ENCODE measurements around the gene C1QTNF8.

The C1QTNF8 gene

DNA sequence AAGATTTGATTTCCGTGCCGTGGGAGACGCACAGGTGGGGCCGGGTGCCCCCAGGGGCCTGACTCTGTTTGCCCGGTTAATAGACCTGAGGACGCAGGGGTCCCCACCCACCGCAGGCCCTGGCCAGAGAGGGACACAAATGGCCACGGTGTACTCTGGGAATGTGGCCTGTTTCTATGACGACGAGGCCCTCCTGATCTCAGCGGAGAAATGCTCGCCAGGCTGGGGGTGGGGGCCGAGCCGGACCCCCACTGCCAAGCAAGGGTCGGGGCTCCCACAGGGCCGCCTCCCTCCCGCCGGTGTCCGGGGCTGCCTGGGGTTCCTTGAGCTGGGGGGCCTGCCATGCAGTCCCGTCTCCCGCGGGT, 24.5 kb upstream of the C1QTNF8 start:
- no peak for ATAC-seq

DNA sequence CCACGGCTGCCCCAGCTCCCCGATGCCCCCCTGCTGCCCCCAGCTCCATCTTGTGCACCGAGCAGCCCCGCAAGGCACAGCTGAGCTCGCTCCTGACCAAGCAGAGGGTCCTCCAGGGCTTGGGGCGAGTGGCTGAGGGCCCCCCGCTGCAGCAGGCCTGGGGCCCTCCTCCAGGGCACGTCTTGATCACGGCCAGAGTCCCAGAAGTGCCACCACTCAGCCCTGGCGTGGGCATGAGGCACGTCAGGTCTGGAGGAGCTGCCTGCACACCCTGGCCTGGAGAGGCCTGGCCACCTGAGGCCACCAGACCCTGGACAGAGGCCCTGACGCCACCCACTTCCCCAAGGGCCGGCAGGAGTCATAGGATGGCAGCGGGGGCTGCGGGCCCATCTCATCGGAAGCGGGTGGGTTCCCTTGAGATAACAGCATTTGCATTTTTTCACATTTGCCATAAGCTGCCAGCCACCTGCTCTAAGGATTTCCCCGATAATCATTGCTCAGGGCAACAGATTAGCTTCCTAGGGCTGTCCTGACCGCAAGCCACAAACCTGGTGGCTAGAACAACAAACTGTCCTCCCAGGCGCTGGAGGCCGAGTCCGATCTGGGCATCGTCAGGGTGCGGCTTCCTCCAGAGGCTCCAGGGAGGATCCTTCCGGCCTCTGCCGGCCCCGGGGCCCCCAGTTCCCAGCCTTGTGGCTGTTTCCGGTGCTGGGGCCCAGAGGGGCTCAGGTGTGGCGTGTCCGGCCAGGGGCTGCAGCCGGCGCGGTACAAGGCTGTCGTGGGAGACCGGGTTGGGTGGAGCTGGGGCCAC, 23.9 kb upstream of the C1QTNF8 start:
- TF ChIP-seq ZNF8 (CRISPR knock-in tag; IDR thresholded peaks at IDR 0.05), result no peak
- TF ChIP-seq OSR1 (CRISPR knock-in tag; IDR thresholded peaks at IDR 0.05), result no peak
- no peak for TF ChIP-seq GLIS3 (CRISPR knock-in tag; IDR thresholded peaks at IDR 0.05)
- no peak for TF ChIP-seq RARB (CRISPR knock-in tag; IDR thresholded peaks at IDR 0.05)
- TF ChIP-seq TCF4 (CRISPR knock-in tag; IDR thresholded peaks at IDR 0.05; ENCODE audit: borderline replicate concordance), result no peak
- TF ChIP-seq TOX (CRISPR knock-in tag; IDR thresholded peaks at IDR 0.05; ENCODE audit: borderline replicate concordance), result no peak
- no peak for TF ChIP-seq ZNF70 (CRISPR knock-in tag; IDR thresholded peaks at IDR 0.05)
- ATAC-seq, result no peak

More for the DNA sequence above, 24.5 kb upstream of the C1QTNF8 start:
- TF ChIP-seq PPARA (CRISPR knock-in tag; IDR thresholded peaks at IDR 0.05; ENCODE audit: borderline replicate concordance) (no peak), OSR1 (CRISPR knock-in tag; IDR thresholded peaks at IDR 0.05) (no peak), ISL1 (CRISPR knock-in tag; IDR thresholded peaks at IDR 0.05) (no peak), ARNTL (CRISPR knock-in tag; IDR thresholded peaks at IDR 0.05; ENCODE audit: borderline replicate concordance, low read depth) (no peak), ZNF565 (CRISPR knock-in tag; conservative IDR thresholded peaks at IDR 0.05; ENCODE audit: low read depth) (no peak), CSDC2 (CRISPR knock-in tag; IDR thresholded peaks at IDR 0.05) (no peak), ZNF8 (CRISPR knock-in tag; IDR thresholded peaks at IDR 0.05) (no peak), BACH2 (CRISPR knock-in tag; IDR thresholded peaks at IDR 0.05; ENCODE audit: borderline replicate concordance) (no peak), TCF4 (CRISPR knock-in tag; IDR thresholded peaks at IDR 0.05; ENCODE audit: borderline replicate concordance) (no peak)
- TF ChIP-seq, protein P1, sequence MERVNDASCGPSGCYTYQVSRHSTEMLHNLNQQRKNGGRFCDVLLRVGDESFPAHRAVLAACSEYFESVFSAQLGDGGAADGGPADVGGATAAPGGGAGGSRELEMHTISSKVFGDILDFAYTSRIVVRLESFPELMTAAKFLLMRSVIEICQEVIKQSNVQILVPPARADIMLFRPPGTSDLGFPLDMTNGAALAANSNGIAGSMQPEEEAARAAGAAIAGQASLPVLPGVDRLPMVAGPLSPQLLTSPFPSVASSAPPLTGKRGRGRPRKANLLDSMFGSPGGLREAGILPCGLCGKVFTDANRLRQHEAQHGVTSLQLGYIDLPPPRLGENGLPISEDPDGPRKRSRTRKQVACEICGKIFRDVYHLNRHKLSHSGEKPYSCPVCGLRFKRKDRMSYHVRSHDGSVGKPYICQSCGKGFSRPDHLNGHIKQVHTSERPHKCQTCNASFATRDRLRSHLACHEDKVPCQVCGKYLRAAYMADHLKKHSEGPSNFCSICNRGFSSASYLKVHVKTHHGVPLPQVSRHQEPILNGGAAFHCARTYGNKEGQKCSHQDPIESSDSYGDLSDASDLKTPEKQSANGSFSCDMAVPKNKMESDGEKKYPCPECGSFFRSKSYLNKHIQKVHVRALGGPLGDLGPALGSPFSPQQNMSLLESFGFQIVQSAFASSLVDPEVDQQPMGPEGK (CRISPR knock-in tag; IDR thresholded peaks at IDR 0.05; ENCODE audit: borderline replicate concordance), result no peak
- TF ChIP-seq, protein P2, sequence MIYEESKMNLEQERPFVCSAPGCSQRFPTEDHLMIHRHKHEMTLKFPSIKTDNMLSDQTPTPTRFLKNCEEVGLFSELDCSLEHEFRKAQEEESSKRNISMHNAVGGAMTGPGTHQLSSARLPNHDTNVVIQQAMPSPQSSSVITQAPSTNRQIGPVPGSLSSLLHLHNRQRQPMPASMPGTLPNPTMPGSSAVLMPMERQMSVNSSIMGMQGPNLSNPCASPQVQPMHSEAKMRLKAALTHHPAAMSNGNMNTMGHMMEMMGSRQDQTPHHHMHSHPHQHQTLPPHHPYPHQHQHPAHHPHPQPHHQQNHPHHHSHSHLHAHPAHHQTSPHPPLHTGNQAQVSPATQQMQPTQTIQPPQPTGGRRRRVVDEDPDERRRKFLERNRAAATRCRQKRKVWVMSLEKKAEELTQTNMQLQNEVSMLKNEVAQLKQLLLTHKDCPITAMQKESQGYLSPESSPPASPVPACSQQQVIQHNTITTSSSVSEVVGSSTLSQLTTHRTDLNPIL (CRISPR knock-in tag; IDR thresholded peaks at IDR 0.05; ENCODE audit: low read depth), result no peak
- TF ChIP-seq, protein P3, sequence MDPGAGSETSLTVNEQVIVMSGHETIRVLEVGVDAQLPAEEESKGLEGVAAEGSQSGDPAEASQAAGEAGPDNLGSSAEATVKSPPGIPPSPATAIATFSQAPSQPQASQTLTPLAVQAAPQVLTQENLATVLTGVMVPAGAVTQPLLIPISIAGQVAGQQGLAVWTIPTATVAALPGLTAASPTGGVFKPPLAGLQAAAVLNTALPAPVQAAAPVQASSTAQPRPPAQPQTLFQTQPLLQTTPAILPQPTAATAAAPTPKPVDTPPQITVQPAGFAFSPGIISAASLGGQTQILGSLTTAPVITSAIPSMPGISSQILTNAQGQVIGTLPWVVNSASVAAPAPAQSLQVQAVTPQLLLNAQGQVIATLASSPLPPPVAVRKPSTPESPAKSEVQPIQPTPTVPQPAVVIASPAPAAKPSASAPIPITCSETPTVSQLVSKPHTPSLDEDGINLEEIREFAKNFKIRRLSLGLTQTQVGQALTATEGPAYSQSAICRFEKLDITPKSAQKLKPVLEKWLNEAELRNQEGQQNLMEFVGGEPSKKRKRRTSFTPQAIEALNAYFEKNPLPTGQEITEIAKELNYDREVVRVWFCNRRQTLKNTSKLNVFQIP (CRISPR knock-in tag; IDR thresholded peaks at IDR 0.05; ENCODE audit: borderline replicate concordance, low read depth), result no peak

DNA sequence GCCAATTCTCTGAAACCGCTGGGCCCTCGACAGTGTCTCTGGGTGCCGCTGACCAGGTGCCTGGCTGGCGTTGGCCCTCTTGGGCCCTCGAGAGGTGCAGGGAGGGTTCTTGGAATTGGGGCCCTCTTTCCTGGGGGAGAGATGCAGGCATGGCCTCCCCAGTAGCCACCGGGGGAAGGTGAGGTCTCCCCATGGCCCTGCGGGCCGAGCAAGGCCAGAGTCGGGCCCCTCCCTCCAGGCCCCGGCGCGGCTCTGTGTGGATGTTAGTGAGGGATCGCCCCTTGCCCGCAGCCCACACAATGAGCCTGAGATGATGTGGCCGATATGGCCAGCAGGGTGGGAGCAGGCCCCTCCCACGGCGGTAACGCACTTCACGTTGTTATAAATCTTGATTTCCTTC, 23.1 kb upstream of the C1QTNF8 start:
- TF ChIP-seq, protein P3 (CRISPR knock-in tag; IDR thresholded peaks at IDR 0.05; ENCODE audit: borderline replicate concordance, low read depth), result no peak
- TF ChIP-seq, protein P4, sequence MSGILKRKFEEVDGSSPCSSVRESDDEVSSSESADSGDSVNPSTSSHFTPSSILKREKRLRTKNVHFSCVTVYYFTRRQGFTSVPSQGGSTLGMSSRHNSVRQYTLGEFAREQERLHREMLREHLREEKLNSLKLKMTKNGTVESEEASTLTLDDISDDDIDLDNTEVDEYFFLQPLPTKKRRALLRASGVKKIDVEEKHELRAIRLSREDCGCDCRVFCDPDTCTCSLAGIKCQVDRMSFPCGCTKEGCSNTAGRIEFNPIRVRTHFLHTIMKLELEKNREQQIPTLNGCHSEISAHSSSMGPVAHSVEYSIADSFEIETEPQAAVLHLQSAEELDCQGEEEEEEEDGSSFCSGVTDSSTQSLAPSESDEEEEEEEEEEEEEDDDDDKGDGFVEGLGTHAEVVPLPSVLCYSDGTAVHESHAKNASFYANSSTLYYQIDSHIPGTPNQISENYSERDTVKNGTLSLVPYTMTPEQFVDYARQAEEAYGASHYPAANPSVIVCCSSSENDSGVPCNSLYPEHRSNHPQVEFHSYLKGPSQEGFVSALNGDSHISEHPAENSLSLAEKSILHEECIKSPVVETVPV (CRISPR knock-in tag; IDR thresholded peaks at IDR 0.05), result no peak
- TF ChIP-seq ISL1 (CRISPR knock-in tag; IDR thresholded peaks at IDR 0.05), result no peak
- TF ChIP-seq BACH2 (CRISPR knock-in tag; IDR thresholded peaks at IDR 0.05; ENCODE audit: borderline replicate concordance), result no peak
- ATAC-seq, result no peak

DNA sequence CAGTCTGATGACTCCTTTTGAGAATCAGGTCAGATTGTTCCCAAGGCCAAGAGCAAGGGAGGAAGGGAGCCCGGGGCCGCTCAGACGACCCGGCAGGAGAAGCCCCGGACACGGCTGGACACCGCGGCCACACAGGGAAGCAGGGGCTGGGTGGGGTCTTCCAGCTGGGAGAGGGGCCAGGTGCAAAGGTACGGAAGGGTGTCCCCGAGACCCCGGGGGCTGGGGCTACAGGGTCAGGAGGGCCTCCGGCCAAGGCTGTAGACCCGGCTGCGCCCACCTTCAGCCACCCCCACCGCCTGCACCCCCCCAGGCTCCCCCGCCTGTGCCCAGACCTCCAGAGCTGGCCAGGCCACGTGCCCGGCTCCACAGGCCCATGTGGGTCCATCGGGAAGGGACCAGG, 21.9 kb upstream of the C1QTNF8 start:
- no peak for ATAC-seq
- TF ChIP-seq ZNF70 (CRISPR knock-in tag; IDR thresholded peaks at IDR 0.05) (no peak), ZNF565 (CRISPR knock-in tag; conservative IDR thresholded peaks at IDR 0.05; ENCODE audit: low read depth) (no peak), ARNTL (CRISPR knock-in tag; IDR thresholded peaks at IDR 0.05; ENCODE audit: borderline replicate concordance, low read depth) (no peak), ZNF8 (CRISPR knock-in tag; IDR thresholded peaks at IDR 0.05) (no peak), RARB (CRISPR knock-in tag; IDR thresholded peaks at IDR 0.05) (no peak), TCF4 (CRISPR knock-in tag; IDR thresholded peaks at IDR 0.05; ENCODE audit: borderline replicate concordance) (no peak), GLIS3 (CRISPR knock-in tag; IDR thresholded peaks at IDR 0.05) (no peak), OSR1 (CRISPR knock-in tag; IDR thresholded peaks at IDR 0.05) (no peak), ESRRG (CRISPR knock-in tag; IDR thresholded peaks at IDR 0.05) (no peak), BACH2 (CRISPR knock-in tag; IDR thresholded peaks at IDR 0.05; ENCODE audit: borderline replicate concordance) (no peak), CSDC2 (CRISPR knock-in tag; IDR thresholded peaks at IDR 0.05) (no peak)
- TF ChIP-seq, protein P1 (CRISPR knock-in tag; IDR thresholded peaks at IDR 0.05; ENCODE audit: borderline replicate concordance), result no peak
- TF ChIP-seq, protein P4 (CRISPR knock-in tag; IDR thresholded peaks at IDR 0.05), result no peak

Measured in SK-N-SH treated with all-trans-retinoic acid at 6 μM for 48 hours (cell line).